Measurements from ENCODE around the gene OR5H1.
"Not testable (repeated sequence)": the region's sequence is repeated elsewhere in the genome, so short reads cannot be mapped to it uniquely, and the experiment has no call there.

Gene OR5H1

GRCh38 chr3:98136631-98137030, 6.1 kb downstream of the OR5H1 start:
- no peaks in the 10 kb centered on the region for H3K4me1 ChIP-seq (ENCODE audit: control insufficient read depth, insufficient read depth, low read length)
- no peak overlapping the region for H3K27ac ChIP-seq (ENCODE audit: extremely low read depth, low read depth, low read length)
- no peaks in the 10 kb centered on the region for H3K36me3 ChIP-seq (ENCODE audit: control insufficient read depth in 2 of 2, insufficient read depth in 1 of 2, low read length in 2 of 2)
- no peak for TF ChIP-seq ZNF10 (tag by site-specific recombination; IDR thresholded peaks at IDR 0.05)
- no peak for TF ChIP-seq ZNF645 (tag by site-specific recombination; IDR thresholded peaks at IDR 0.05)
- no peak for TF ChIP-seq ZNF701 (tag by site-specific recombination; IDR thresholded peaks at IDR 0.05)
- TF ChIP-seq ZNF155 (tag by site-specific recombination; IDR thresholded peaks at IDR 0.05): no peak
- TF ChIP-seq, protein P1, sequence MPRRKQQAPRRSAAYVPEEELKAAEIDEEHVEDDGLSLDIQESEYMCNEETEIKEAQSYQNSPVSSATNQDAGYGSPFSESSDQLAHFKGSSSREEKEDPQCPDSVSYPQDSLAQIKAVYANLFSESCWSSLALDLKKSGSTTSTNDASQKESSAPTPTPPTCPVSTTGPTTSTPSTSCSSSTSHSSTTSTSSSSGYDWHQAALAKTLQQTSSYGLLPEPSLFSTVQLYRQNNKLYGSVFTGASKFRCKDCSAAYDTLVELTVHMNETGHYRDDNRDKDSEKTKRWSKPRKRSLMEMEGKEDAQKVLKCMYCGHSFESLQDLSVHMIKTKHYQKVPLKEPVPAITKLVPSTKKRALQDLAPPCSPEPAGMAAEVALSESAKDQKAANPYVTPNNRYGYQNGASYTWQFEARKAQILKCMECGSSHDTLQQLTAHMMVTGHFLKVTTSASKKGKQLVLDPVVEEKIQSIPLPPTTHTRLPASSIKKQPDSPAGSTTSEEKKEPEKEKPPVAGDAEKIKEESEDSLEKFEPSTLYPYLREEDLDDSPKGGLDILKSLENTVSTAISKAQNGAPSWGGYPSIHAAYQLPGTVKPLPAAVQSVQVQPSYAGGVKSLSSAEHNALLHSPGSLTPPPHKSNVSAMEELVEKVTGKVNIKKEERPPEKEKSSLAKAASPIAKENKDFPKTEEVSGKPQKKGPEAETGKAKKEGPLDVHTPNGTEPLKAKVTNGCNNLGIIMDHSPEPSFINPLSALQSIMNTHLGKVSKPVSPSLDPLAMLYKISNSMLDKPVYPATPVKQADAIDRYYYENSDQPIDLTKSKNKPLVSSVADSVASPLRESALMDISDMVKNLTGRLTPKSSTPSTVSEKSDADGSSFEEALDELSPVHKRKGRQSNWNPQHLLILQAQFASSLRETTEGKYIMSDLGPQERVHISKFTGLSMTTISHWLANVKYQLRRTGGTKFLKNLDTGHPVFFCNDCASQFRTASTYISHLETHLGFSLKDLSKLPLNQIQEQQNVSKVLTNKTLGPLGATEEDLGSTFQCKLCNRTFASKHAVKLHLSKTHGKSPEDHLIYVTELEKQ (tag by site-specific recombination; IDR thresholded peaks at IDR 0.05; ENCODE audit: borderline replicate concordance): no peak
- TF ChIP-seq SCRT1 (tag by site-specific recombination; IDR thresholded peaks at IDR 0.05; ENCODE audit: borderline replicate concordance): no peak
- TF ChIP-seq ZNF26 (tag by site-specific recombination; IDR thresholded peaks at IDR 0.05): no peak
- TF ChIP-seq ZNF624 (tag by site-specific recombination; IDR thresholded peaks at IDR 0.05): no peak
- CTCF ChIA-PET: interaction anchor here (0.6 kb wide), 1 partner anchor 72 kb away, joined by 3 read pairs; no protein-coding TSS in a partner anchor
- POLR2A ChIA-PET: no interaction called here
- no peak overlapping the region for H3K4me3 ChIP-seq (ENCODE audit: low read depth, low read length)
- H3K9me3 ChIP-seq (ENCODE audit: control insufficient read depth, insufficient read depth, low read depth, low read length): no peaks in the 10 kb centered on the region

DNA sequence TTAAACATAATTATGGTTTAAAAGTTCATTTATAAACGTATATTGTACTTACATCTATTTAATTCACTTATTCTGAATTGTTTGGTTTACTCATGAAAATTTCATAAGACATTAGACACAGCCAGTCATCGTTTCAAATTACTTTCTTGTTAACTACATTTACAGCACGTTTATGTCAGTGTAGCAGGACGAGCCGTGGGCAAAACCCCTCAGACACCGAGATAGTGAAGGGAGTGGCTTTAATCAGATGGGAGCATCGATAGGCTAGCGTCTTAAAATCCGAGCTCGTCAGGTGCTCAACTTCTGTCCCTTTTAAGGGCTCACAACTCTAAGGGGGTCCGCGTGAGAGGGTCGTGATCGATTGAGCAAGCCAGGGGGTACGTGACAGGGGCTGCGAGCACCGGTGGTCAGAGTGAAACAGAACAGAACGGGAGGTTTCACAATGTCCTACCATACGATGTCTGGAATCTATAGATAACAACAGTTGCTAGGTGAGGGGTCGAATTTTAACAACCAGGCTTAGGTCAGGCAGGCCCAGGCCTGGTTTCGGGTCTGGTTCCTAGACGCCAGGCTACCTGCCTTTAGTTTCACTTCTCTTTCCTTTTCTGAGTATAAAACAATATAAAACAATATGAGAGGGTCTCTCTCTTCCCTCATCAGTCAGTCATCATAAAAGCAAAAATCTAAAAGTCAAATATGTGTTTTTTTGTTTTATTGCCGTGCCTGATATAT, 7.5 kb downstream of the OR5H1 start:
- H3K27ac ChIP-seq (ENCODE audit: extremely low read depth, low read depth, low read length); H3K4me3 ChIP-seq (ENCODE audit: low read depth, low read length); H3K9me3 ChIP-seq (ENCODE audit: control insufficient read depth, insufficient read depth, low read depth, low read length); CTCF ChIA-PET; H3K36me3 ChIP-seq (ENCODE audit: control insufficient read depth in 2 of 2, insufficient read depth in 1 of 2, low read length in 2 of 2); H3K4me1 ChIP-seq (ENCODE audit: control insufficient read depth, insufficient read depth, low read length); POLR2A ChIA-PET: not testable (repeated sequence)

GRCh38 chr3:98140531-98140930, 10.0 kb downstream of the OR5H1 start:
- H3K4me1 ChIP-seq (ENCODE audit: control insufficient read depth, insufficient read depth, low read length): no peaks in the 10 kb centered on the region
- no peaks in the 10 kb centered on the region for H3K36me3 ChIP-seq (ENCODE audit: control insufficient read depth in 2 of 2, insufficient read depth in 1 of 2, low read length in 2 of 2)
- ChIA-PET POLR2A (no interaction called here), CTCF (interaction anchor here (0.9 kb wide), 1 partner anchor 101 kb away, joined by 5 read pairs; no protein-coding TSS in a partner anchor)
- no peak overlapping the region for H3K27ac ChIP-seq (ENCODE audit: extremely low read depth, low read depth, low read length)
- H3K4me3 ChIP-seq (ENCODE audit: low read depth, low read length): no peak overlapping the region
- no peaks in the 10 kb centered on the region for H3K9me3 ChIP-seq (ENCODE audit: control insufficient read depth, insufficient read depth, low read depth, low read length)
- TF ChIP-seq ZBTB11 (tag by site-specific recombination; conservative IDR thresholded peaks at IDR 0.05; ENCODE audit: low read depth) (no peak), ZNF704 (tag by site-specific recombination; IDR thresholded peaks at IDR 0.05) (no peak), ZNF777 (tag by site-specific recombination; IDR thresholded peaks at IDR 0.05; ENCODE audit: borderline replicate concordance) (no peak), ZNF664 (tag by site-specific recombination; IDR thresholded peaks at IDR 0.05) (no peak), SCRT2 (tag by site-specific recombination; IDR thresholded peaks at IDR 0.05) (no peak), ZNF354C (tag by site-specific recombination; IDR thresholded peaks at IDR 0.05; ENCODE audit: borderline replicate concordance, low read depth) (no peak), ZBTB17 (tag by site-specific recombination; IDR thresholded peaks at IDR 0.05) (no peak), PBX3 (CRISPR knock-in tag; IDR thresholded peaks at IDR 0.05) (no peak), ZNF114 (tag by site-specific recombination; IDR thresholded peaks at IDR 0.05) (no peak)
- TF ChIP-seq, protein P2, sequence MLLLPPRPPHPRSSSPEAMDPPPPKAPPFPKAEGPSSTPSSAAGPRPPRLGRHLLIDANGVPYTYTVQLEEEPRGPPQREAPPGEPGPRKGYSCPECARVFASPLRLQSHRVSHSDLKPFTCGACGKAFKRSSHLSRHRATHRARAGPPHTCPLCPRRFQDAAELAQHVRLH (tag by site-specific recombination; IDR thresholded peaks at IDR 0.05): no peak
